HG03039 (cell line): Measurements from ENCODE around the gene RAB26.
"Not testable (repeated sequence)": the region's sequence is repeated elsewhere in the genome, so short reads cannot be mapped to it uniquely, and the experiment has no call there.

ENCODE experiments used
- ATAC-seq: cut with Tn5 transposase; IDR thresholded peaks from one replicate; pipeline ENCODE4 v1.9.1; 2021; ENCODE audit warnings: mild to moderate bottlenecking, moderate library complexity; ENCODE audit not compliant: unreplicated experiment

The RAB26 gene

GRCh38 chr16:2194166-2194834 lies 45.9 kb downstream of the RAB26 start:
- ATAC-seq: no peak

DNA sequence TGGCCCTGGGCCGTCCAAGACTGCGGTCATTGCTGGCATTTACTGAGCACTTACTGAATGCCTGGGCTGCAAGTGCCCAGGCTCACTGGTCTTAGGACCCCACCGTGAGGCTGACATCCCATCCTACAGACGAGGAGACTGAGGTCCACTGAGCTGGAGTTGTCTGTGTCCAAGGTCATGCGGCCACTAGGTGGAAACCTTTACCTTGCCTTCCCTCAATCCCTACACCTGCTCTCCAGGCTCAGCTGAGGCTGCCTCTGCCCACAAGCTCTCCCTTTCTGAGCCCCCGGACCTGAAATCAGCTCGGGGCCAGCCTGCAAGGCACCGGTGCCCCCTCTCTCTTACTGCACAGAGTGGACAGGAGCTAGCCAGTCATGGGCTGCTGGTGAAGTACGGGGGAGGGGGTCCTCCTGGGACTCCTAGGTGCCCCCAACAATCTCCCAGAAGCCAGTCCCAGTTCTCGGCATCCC lies 46.5 kb downstream of the RAB26 start:
- ATAC-seq: no peak

DNA sequence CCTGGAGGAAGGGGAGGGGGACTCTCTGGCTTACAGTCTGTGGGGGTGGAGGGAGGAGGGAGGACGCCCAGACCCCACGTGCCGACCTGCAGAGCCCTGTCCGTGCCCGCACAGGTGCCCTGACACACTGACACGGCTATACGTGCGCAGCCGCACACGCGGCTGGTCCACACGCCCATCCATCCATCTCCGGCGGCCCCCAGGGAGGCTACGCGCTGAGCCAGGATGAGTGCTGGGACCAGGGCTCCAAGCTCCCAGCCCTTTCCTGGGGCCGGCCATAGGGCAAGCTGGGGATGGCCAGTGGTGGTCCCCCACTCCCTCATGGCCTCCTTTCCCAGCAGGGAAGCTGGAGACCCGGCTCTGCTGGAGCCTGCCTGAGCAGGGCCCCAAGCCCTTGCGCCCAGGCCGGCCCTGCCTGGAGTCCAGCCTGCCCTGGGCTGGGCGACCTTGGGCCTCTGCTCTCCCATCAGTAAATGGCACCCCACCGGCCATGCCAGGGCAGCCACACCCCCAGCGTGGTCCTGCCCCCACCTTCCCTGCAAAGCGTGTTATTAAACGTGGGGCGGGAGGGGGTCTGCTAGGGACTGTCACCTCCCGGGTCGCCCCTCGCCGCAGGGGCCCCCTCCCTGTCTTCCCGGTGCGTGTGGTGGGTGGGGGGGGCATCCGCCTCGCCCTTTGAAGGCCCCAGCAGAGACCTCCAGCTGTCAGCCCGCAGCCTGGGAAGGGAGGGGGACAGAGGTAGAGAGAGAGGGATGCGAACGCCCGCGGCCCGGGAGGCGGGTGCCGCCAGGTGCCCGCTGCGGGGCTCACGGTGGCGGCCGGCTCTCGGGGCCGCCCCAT lies 47.1 kb downstream of the RAB26 start:
- ATAC-seq: no peak

DNA sequence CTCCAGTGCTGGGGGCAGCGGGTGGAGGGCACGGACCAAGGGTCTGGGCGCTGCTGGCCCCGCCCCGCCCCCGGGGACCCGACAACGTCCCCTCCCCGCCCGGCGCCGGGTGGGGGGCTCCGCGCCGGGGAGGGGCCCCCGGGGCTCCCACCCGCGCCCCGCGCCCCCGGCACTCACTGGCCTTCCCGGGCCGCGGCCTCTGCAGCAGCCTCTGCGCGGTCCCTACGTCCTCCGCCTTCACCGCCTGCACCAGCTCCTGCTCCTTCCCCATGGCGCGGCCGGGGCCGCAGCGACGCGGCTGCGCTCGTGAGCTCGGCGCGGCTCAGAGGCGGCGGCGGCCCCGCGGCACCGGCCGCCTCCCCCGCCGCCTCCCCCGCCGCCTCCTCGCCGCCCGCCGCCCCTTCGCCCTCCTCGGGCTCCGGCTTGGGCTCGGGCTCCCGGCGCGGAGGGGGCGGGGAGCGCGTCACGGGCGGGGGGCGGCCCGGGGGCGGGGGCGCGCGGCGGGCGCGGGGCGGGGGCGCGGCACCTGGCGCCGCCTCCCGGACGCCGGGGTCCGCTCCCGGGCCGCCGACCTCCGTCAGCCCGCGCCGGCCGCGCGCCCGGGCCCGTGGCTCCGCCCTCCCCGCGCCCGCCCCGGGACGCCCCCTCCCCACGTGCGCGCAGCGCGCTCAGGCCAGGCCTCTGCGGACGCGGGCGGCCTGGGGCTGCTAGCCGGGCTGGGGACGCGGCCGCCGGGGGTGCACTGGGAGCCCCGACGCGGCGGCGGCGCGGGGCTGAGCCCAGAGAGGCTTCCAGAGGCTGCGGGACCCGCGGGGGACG lies 47.9 kb downstream of the RAB26 start, which contains the start of gene CASKIN1:
Gene CASKIN1, minus strand, starts transcription at position 444 of the 819 bp plus-strand sequence. Its CDS starts 173 bp downstream, at position 271.
- ATAC-seq: no peak

GRCh38 chr16:2196981-2197511 lies 48.6 kb downstream of the RAB26 start:
- ATAC-seq: no peak

- ATAC-seq: no peak
These were observed 49.3 kb downstream of the RAB26 start for GRCh38 chr16:2197765-2198164.

- no peak for ATAC-seq
These were observed 49.9 kb downstream of the RAB26 start for GRCh38 chr16:2198283-2198682.

DNA sequence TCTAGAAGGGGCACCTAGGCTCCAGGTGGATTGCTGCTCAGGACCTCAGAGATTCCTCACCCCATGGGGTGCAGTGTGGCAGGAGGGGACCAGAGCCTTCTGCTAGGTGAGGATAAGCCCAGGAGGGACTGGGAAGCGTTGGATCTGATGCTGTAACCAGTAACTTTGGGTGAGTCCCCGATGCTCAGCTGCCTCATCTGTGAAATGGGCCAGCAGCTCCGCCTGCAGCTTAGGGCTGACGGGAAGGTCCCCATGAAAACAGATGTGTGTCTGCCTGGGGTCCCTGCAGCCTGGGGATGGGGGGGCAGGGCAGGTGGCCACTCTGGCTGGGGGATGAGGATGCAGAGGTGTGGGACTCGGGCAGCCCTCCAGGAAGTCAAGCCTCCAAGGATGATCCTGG lies 50.7 kb downstream of the RAB26 start:
- ATAC-seq: no peak

- ATAC-seq: no peak
These were observed 51.3 kb downstream of the RAB26 start for GRCh38 chr16:2199621-2200139.

DNA sequence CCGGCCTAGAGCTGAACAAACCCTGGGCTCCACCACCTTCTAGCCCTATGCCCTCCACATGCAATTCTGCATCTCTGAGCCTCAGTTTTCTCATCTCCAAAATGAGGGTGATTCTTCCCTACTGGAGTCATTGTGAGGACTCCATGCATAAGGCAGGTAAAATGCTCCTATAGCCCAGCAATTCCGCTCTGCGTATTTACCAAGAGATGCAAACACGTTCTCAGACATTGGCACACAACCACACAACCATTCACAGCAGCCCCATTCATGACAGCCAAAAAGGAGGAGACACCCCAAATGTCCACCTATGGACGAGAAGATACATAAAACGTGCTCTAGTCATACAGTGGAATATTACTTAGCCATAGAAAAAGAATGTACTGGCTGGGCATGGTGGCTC lies 51.9 kb downstream of the RAB26 start:
- ATAC-seq: no peak

DNA sequence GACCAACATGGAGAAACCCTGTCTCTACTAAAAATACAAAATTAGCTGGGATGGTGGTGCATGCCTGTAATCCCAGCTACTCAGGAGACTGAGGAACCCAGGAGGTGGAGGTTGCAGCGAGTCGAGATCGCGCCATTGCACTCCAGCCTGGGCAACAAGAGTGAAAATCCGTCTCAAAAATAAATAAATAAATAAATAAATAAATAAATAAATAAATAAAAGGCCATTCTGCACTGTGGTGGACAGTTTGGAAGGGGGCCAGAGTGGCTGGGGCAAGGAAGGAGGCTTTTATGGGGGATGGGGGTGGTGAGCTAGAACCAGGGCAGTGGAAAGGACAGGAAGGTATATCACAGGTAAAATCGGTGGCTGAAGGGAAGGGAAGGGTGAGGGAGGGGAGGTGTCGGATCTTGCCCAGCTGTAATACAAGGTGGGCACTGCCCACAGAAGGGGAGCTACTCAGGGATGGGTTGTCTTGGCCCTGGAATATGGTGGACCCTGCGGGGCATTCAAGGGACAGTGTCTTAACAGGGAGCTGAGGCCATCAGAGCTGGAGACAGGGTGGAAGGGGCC lies 54.8 kb downstream of the RAB26 start:
- not testable (repeated sequence) for ATAC-seq
